Endothelial cell of hepatic sinusoid (primary cell): ENCODE data around the gene DNTTIP2.

ENCODE experiments used
- in situ Hi-C: cut with HindIII; loops from 2 replicates; pipeline ENCODE4 v1.10.0; 2017; ENCODE audit warnings: low sequenced_read_pairs

The DNTTIP2 gene

GRCh38 chr1:93816970-93817678 is 61.9 kb downstream of the DNTTIP2 start:
- in situ Hi-C loops: loop anchor here (10.0 kb wide), 2 partner anchors 142 to 362 kb away; no protein-coding TSS in a partner anchor
